GM12878 (cell line): Measurements from ENCODE around the gene RBM19. TPM values are rescaled to one million over a fixed set of nuclear protein-coding genes. Genes with fewer than 3 reads are reported as not detected.

ENCODE experiments used
- ATAC-seq: fragments of 200-7000 bp; cut with Tn5 transposase; 3 replicates; pipeline ENCODE4 v1.9.1; 2020; ENCODE audit warnings: mild to moderate bottlenecking, moderate library complexity
- BruUV-seq: library from RNA; stranded (reverse); fragments of 400-500 nt; replicated peaks from 2 replicates; lab custom pipeline; 2021; lab: Mats Ljungman, UMichigan
- CTCF ChIA-PET: fragments of 300-600 bp; sonication (Branson Sonifier 250); formaldehyde crosslinking; extraction: SDS; loops from one replicate; lab custom pipeline; 2021; ENCODE audit warnings: inconsistent platforms; lab: Yijun Ruan, JAX
- POLR2A ChIA-PET: fragments of 350-600 bp; formaldehyde crosslinking; extraction: SDS; loops from one replicate; lab custom pipeline; 2021; ENCODE audit warnings: inconsistent platforms; lab: Charles Lee
- RAD21 ChIA-PET: fragments of 300-600 bp; sonication (Branson Sonifier 250); formaldehyde crosslinking; loops from one replicate; lab custom pipeline; 2023; ENCODE audit warnings: antibody characterized with exemption; ENCODE audit not compliant: unreplicated experiment; lab: Charles Lee
- SMC1A ChIA-PET: fragments of 300-600 bp; sonication (Branson Sonifier 250); formaldehyde crosslinking; loops from one replicate; lab custom pipeline; 2023; ENCODE audit not compliant: unreplicated experiment, uncharacterized antibody; lab: Charles Lee
- DNase-seq: peaks from one replicate; pipeline ENCODE4 v3.0.0-alpha.2; 2011; ENCODE audit warnings: low read depth, low spot score
- FAIRE-seq: peaks from 3 replicates; lab custom pipeline; 2011; peaks lifted over from hg19 to GRCh38; lab: Jason Lieb, UNC
- H2AFZ ChIP-seq: 2 replicates; pipeline ENCODE4 v1.6.0; 2011; ENCODE audit warnings: low read depth, low read length, control low read depth; ENCODE audit not compliant: control insufficient read depth
- H3K27ac ChIP-seq: 2 replicates; pipeline ENCODE4 v1.5.1; 2011; ENCODE audit warnings: control low read depth; ENCODE audit not compliant: control insufficient read depth, insufficient read depth
- H3K27me3 ChIP-seq, 2 experiments: replicated peaks in 1 of 2; 2 replicates each; pipeline versions ENCODE4 v1.6.0 to v1.6.1; 2011; ENCODE audit warnings: low read length in 1 of 2; ENCODE audit not compliant: control insufficient read depth in 2 of 2, insufficient read depth in 2 of 2
- H3K36me3 ChIP-seq, 2 experiments: 2 replicates each; pipeline ENCODE4 v1.5.1; 2011; ENCODE audit warnings: low read length in 1 of 2; ENCODE audit not compliant: control insufficient read depth in 2 of 2, insufficient read depth in 2 of 2
- H3K4me1 ChIP-seq: 2 replicates; pipeline ENCODE4 v1.6.1; 2011; ENCODE audit warnings: mild to moderate bottlenecking, low read length, moderate library complexity, mixed read lengths; ENCODE audit not compliant: control insufficient read depth, insufficient read depth
- H3K4me2 ChIP-seq: 2 replicates; pipeline ENCODE4 v1.6.0; 2011; ENCODE audit warnings: control low read depth; ENCODE audit not compliant: control insufficient read depth, insufficient read depth
- H3K4me3 ChIP-seq: fragments of 200-600 bp; sonication (generic); 2 replicates; pipeline ENCODE4 v1.5.1; 2016
- H3K79me2 ChIP-seq: 2 replicates; pipeline ENCODE4 v1.6.0; 2011; ENCODE audit warnings: low read length; ENCODE audit not compliant: control insufficient read depth, insufficient read depth
- H3K9ac ChIP-seq: 2 replicates; pipeline ENCODE4 v1.8.0; 2011; ENCODE audit warnings: low read length, control low read depth, mixed read lengths; ENCODE audit not compliant: control insufficient read depth, insufficient read depth
- H3K9me3 ChIP-seq: replicated peaks from 3 replicates; pipeline ENCODE4 v1.5.1; 2011; ENCODE audit warnings: mild to moderate bottlenecking, low read length; ENCODE audit not compliant: control insufficient read depth, insufficient read depth
- H4K20me1 ChIP-seq: 2 replicates; pipeline ENCODE4 v1.6.0; 2011; ENCODE audit not compliant: control insufficient read depth, insufficient read depth
- CBFB ChIP-seq: IDR thresholded peaks from 2 replicates; pipeline ENCODE4 v1.6.1; 2016; ENCODE audit warnings: antibody characterized with exemption, low read depth
- CHD2 ChIP-seq: IDR thresholded peaks from 2 replicates; pipeline ENCODE4 v1.6.1; 2011; ENCODE audit warnings: low read depth, low read length, improper control_type of control experiment, borderline replicate concordance
- CHD4 ChIP-seq: fragments of 200-600 bp; sonication (generic); IDR thresholded peaks from 2 replicates; pipeline ENCODE4 v1.6.1; 2016; ENCODE audit warnings: mild to moderate bottlenecking
- EZH2 ChIP-seq: IDR thresholded peaks from 2 replicates; pipeline ENCODE4 v1.6.1; 2012; ENCODE audit warnings: low read depth, mild to moderate bottlenecking, control low read depth, inconsistent platforms, low read length, borderline replicate concordance; ENCODE audit not compliant: control insufficient read depth
- FOS ChIP-seq: IDR thresholded peaks from 3 replicates; pipeline ENCODE4 v1.6.1; 2011; ENCODE audit warnings: borderline replicate concordance; ENCODE audit not compliant: insufficient read length; ENCODE audit errors: extremely low read depth
- LARP7 ChIP-seq: fragments of 450-650 bp; IDR thresholded peaks from 2 replicates; pipeline ENCODE4 v1.6.1; 2017; ENCODE audit warnings: mild to moderate bottlenecking
- POLR2AphosphoS2 ChIP-seq: IDR thresholded peaks from 2 replicates; pipeline ENCODE4 v1.6.1; 2011; ENCODE audit warnings: low read depth, mild to moderate bottlenecking, low read length, improper control_type of control experiment, moderate library complexity
- RUNX3 ChIP-seq: IDR thresholded peaks from 2 replicates; pipeline ENCODE4 v1.6.1; 2012; ENCODE audit warnings: low read length, inconsistent platforms
- SMARCA5 ChIP-seq: fragments of 450-650 bp; IDR thresholded peaks from 2 replicates; pipeline ENCODE4 v1.6.1; 2017; ENCODE audit warnings: mild to moderate bottlenecking
- SP1 ChIP-seq: IDR thresholded peaks from one replicate; pipeline ENCODE4 v1.6.1; 2011; ENCODE audit warnings: low read depth, low read length
- STAT3 ChIP-seq: IDR thresholded peaks from 2 replicates; pipeline ENCODE4 v1.6.1; 2011; ENCODE audit warnings: low read depth, low read length, improper control_type of control experiment
- WRNIP1 ChIP-seq: IDR thresholded peaks from 2 replicates; pipeline ENCODE4 v1.6.1; 2011; ENCODE audit warnings: low read depth, low read length, improper control_type of control experiment, borderline replicate concordance
- ZNF622 ChIP-seq: fragments of 450-650 bp; IDR thresholded peaks from 2 replicates; pipeline ENCODE4 v1.6.1; 2017; ENCODE audit warnings: mild to moderate bottlenecking, inconsistent platforms
- WGBS: methylation state at CpG from one replicate; pipeline ENCODE4 v1.1.6; 2016; ENCODE audit warnings: low lambda C conversion rate; ENCODE audit not compliant: insufficient replicate concordance, insufficient coverage; ENCODE audit errors: missing lambda C conversion rate; 5-methylcytosine and 5-hydroxymethylcytosine counted together
- in situ Hi-C: fragments of 300-500 bp; cut with MboI; formaldehyde crosslinking; loops from 9 replicates; pipeline ENCODE4 v1.14.3; 2018; ENCODE audit warnings: mixed read lengths
- intact Hi-C: fragments of 100-400 bp; cut with micrococcal nuclease; formaldehyde crosslinking; loops from one replicate; pipeline ENCODE4 v1.14.2; 2022; ENCODE audit not compliant: unreplicated experiment
- polyA plus RNA-seq, 11 experiments: library from polyadenylated mRNA; depleted of rRNA in 4 of 11; unstranded in 6 of 11; stranded (reverse) in 5 of 11; fragments of >200 nt; fragmentation: Nextera tagmentation in 4 of 11; fragmentation: Illumina TruSeq in 1 of 11; extraction: Ambion mirVana in 4 of 11; extraction: Trizol in 1 of 11; gene quantifications; 1 replicate in 1 of 11; 2 replicates in 10 of 11; pipeline versions ENCODE4 v1.2.1 to v1.2.3, GENCODE V29; 2011 to 2016; ENCODE audit warnings: inconsistent platforms in 2 of 11, missing spikeins in 2 of 11, low read depth in 1 of 11
- total RNA-seq, 4 experiments: library from RNA; depleted of rRNA in 3 of 4; stranded (reverse); fragments of >200 nt in 3 of 4; fragmentation: Illumina TruSeq in 1 of 4; extraction: Trizol in 1 of 4; gene quantifications; 2 replicates each; pipeline versions ENCODE4 v1.2.1 to v1.2.3, GENCODE V29; 2013 to 2021
- TF ChIP-seq, protein P1 (sequence below): fragments of 450-650 bp; IDR thresholded peaks from 2 replicates; pipeline ENCODE4 v1.6.1; 2017; ENCODE audit warnings: antibody characterized with exemption, mild to moderate bottlenecking, moderate library complexity
- TF ChIP-seq, protein P2 (sequence below): IDR thresholded peaks from 2 replicates; pipeline ENCODE4 v1.6.1; 2011; ENCODE audit warnings: borderline replicate concordance, low read depth, mild to moderate bottlenecking, moderate library complexity, mixed read lengths, low read length; ENCODE audit not compliant: insufficient read depth; ENCODE audit errors: extremely low read length
- TF ChIP-seq, protein P3 (sequence below): fragments of 450-650 bp; IDR thresholded peaks from 2 replicates; pipeline ENCODE4 v1.6.1; 2017; ENCODE audit warnings: mild to moderate bottlenecking, moderate library complexity

Gene RBM19
- total and polyA plus RNA-seq, 10 of the 15 experiments (the other 5 are each of a cell fraction or from before 2014, with no cell fraction given): 4.2 to 42.9 (median 28.4) TPM

DNA sequence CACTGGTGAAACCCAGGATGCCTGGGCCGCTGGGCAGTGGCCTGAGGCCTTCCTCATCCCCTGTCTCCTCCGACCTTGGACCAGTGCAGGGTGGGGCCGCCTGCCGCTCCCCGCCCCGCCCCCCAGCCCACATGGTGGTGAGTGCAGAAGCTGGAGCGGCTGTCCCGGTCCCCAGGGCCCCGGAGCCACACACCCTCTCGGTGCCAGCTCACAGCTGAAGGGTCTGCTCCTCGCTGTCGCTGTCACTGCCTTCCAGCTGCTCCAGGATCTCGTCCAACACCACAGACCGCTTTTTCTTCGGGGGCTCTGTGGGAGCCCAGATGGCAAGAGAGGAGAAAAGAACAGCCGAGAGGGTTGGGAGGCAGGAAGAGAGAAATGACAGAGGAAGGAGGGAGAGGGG, 143.1 kb downstream of the RBM19 start (continued):
- no peak for TF ChIP-seq SMARCA5
- no peak for TF ChIP-seq RUNX3
- TF ChIP-seq WRNIP1: no peak
- TF ChIP-seq LARP7: no peak

DNA sequence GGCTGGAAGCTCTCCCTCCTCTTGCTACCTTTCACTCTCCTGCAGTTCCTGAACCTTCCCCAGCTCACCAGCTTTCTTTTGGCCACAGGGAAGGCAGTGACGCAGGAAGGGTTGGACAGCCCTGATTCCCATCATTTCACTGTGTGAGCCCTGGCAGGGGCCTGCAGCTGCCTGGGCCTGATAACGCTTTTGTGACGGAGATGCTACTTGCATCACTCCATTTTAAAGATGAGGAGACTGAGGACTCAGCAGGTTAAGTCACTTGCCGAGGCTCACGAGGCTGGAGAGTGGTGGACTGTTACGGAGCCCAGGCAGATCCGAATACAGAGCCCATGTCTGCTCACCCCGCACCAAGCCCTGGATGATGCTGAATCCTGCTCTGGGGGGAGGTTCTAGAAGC, 145.3 kb downstream of the RBM19 start:
- Histone ChIP-seq H3K4me3 (no peak overlapping the region), H3K4me2 (no peak overlapping the region), H3K27ac (no peak overlapping the region), H4K20me1 (no peaks in the 10 kb centered on the region), H2AFZ (no peak overlapping the region), H3K9me3 (no peaks in the 10 kb centered on the region), H3K36me3 (peaks cover 0 to 6% of the 10 kb centered on the region in 2 experiments; a peak in 3 of 4 replicates), H3K79me2 (no peaks in the 10 kb centered on the region), H3K9ac (no peak overlapping the region), H3K27me3 (no peaks in the 10 kb centered on the region), H3K4me1 (no peaks in the 10 kb centered on the region)
- intact Hi-C loops (no loop called here), in situ Hi-C loops (no loop called here)
- no peak for ATAC-seq
- SMC1A ChIA-PET: no interaction called here
- CTCF ChIA-PET: no interaction called here
- POLR2A ChIA-PET: no interaction called here
- no TSS peak for BruUV-seq
- RAD21 ChIA-PET: no interaction called here
- WGBS: 94% methylated on average over 8 of the region's 8 CpGs
- no peak for FAIRE-seq
- DNase-seq: no peak
- no peak for TF ChIP-seq ZNF622
- no peak for TF ChIP-seq CHD2
- TF ChIP-seq, protein P1, sequence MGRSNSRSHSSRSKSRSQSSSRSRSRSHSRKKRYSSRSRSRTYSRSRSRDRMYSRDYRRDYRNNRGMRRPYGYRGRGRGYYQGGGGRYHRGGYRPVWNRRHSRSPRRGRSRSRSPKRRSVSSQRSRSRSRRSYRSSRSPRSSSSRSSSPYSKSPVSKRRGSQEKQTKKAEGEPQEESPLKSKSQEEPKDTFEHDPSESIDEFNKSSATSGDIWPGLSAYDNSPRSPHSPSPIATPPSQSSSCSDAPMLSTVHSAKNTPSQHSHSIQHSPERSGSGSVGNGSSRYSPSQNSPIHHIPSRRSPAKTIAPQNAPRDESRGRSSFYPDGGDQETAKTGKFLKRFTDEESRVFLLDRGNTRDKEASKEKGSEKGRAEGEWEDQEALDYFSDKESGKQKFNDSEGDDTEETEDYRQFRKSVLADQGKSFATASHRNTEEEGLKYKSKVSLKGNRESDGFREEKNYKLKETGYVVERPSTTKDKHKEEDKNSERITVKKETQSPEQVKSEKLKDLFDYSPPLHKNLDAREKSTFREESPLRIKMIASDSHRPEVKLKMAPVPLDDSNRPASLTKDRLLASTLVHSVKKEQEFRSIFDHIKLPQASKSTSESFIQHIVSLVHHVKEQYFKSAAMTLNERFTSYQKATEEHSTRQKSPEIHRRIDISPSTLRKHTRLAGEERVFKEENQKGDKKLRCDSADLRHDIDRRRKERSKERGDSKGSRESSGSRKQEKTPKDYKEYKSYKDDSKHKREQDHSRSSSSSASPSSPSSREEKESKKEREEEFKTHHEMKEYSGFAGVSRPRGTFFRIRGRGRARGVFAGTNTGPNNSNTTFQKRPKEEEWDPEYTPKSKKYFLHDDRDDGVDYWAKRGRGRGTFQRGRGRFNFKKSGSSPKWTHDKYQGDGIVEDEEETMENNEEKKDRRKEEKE: no peak
- TF ChIP-seq, protein P2, sequence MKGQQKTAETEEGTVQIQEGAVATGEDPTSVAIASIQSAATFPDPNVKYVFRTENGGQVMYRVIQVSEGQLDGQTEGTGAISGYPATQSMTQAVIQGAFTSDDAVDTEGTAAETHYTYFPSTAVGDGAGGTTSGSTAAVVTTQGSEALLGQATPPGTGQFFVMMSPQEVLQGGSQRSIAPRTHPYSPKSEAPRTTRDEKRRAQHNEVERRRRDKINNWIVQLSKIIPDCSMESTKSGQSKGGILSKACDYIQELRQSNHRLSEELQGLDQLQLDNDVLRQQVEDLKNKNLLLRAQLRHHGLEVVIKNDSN: no peak
- TF ChIP-seq FOS: no peak
- no peak for TF ChIP-seq EZH2
- TF ChIP-seq CBFB: no peak
- TF ChIP-seq, protein P3, sequence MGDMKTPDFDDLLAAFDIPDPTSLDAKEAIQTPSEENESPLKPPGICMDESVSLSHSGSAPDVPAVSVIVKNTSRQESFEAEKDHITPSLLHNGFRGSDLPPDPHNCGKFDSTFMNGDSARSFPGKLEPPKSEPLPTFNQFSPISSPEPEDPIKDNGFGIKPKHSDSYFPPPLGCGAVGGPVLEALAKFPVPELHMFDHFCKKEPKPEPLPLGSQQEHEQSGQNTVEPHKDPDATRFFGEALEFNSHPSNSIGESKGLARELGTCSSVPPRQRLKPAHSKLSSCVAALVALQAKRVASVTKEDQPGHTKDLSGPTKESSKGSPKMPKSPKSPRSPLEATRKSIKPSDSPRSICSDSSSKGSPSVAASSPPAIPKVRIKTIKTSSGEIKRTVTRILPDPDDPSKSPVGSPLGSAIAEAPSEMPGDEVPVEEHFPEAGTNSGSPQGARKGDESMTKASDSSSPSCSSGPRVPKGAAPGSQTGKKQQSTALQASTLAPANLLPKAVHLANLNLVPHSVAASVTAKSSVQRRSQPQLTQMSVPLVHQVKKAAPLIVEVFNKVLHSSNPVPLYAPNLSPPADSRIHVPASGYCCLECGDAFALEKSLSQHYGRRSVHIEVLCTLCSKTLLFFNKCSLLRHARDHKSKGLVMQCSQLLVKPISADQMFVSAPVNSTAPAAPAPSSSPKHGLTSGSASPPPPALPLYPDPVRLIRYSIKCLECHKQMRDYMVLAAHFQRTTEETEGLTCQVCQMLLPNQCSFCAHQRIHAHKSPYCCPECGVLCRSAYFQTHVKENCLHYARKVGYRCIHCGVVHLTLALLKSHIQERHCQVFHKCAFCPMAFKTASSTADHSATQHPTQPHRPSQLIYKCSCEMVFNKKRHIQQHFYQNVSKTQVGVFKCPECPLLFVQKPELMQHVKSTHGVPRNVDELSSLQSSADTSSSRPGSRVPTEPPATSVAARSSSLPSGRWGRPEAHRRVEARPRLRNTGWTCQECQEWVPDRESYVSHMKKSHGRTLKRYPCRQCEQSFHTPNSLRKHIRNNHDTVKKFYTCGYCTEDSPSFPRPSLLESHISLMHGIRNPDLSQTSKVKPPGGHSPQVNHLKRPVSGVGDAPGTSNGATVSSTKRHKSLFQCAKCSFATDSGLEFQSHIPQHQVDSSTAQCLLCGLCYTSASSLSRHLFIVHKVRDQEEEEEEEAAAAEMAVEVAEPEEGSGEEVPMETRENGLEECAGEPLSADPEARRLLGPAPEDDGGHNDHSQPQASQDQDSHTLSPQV: no peak
- TF ChIP-seq CHD4: no peak
- no peak for TF ChIP-seq SP1
- no peak for TF ChIP-seq POLR2AphosphoS2
- TF ChIP-seq STAT3: no peak
